ENCODE data around the gene NMT1.

NMT1 gene

DNA sequence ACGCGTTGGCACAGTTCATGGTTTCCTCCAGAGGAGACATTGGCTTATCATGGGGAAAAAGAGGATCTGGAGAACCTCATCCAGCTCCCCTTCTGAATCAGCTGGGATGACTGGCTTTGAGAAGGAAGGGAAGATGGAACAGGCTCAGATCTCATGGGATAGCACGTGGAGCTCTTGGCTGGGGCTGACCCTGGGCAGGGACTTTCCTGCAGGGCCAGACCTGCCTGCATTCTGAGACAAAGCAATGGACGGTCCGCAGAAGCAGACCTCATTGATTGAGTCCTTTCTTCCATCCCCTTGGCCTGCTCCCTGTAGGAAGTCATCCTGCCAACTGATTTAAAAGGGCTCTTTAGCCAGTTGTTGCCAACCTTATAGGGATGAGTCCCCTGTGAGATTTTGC is 45.0 kb downstream of the NMT1 start:
- H2AFZ ChIP-seq (ENCODE audit: low read length), result no peak overlapping the region
- H3K9ac ChIP-seq (ENCODE audit: low read length), result no peak overlapping the region
- no peak overlapping the region for H3K27ac ChIP-seq (ENCODE audit: low read length)
- no peak overlapping the region for H3K4me3 ChIP-seq (ENCODE audit: low read length)
- H3K36me3 ChIP-seq (replicated peaks; ENCODE audit: insufficient read depth, low read length), result peaks cover 8% of the 10 kb centered on the region; the same call in 1 of the 2 replicates
- no peak for TF ChIP-seq EZH2phosphoT487 (IDR thresholded peaks at IDR 0.05; ENCODE audit: low read length)
- H3K27me3 ChIP-seq (replicated peaks; ENCODE audit: insufficient read depth, low read length), result no peaks in the 10 kb centered on the region
- DNase-seq, result no peak
- H4K20me1 ChIP-seq (ENCODE audit: insufficient read depth, low read length), result no peaks in the 10 kb centered on the region
- no peak overlapping the region for H3K4me2 ChIP-seq (ENCODE audit: low read depth, low read length)
- no peaks in the 10 kb centered on the region for H3K79me2 ChIP-seq (ENCODE audit: low read length)
- H3K4me1 ChIP-seq (ENCODE audit: low read length), result no peaks in the 10 kb centered on the region
- no peaks in the 10 kb centered on the region for H3K9me2 ChIP-seq (replicated peaks; ENCODE audit: insufficient read depth, low read length)
- no peaks in the 10 kb centered on the region for H3K9me3 ChIP-seq (replicated peaks; ENCODE audit: insufficient read depth, low read length)
- H3F3A ChIP-seq (ENCODE audit: insufficient read depth, low read length), result no peaks in the 10 kb centered on the region

- Histone ChIP-seq H4K20me1 (ENCODE audit: insufficient read depth, low read length) (no peaks in the 10 kb centered on the region), H3K9ac (ENCODE audit: low read length) (no peak overlapping the region), H3K9me2 (replicated peaks; ENCODE audit: insufficient read depth, low read length) (no peaks in the 10 kb centered on the region), H3K9me3 (replicated peaks; ENCODE audit: insufficient read depth, low read length) (no peaks in the 10 kb centered on the region), H3K79me2 (ENCODE audit: low read length) (no peaks in the 10 kb centered on the region), H3K4me1 (ENCODE audit: low read length) (no peaks in the 10 kb centered on the region), H3F3A (ENCODE audit: insufficient read depth, low read length) (no peaks in the 10 kb centered on the region), H2AFZ (ENCODE audit: low read length) (no peak overlapping the region), H3K4me2 (ENCODE audit: low read depth, low read length) (no peak overlapping the region), H3K27ac (ENCODE audit: low read length) (no peak overlapping the region), H3K36me3 (replicated peaks; ENCODE audit: insufficient read depth, low read length) (peaks cover 8% of the 10 kb centered on the region; the same call in 1 of the 2 replicates), H3K4me3 (ENCODE audit: low read length) (no peak overlapping the region), H3K27me3 (replicated peaks; ENCODE audit: insufficient read depth, low read length) (no peaks in the 10 kb centered on the region)
- no peak for TF ChIP-seq EZH2phosphoT487 (IDR thresholded peaks at IDR 0.05; ENCODE audit: low read length)
- TF ChIP-seq, protein P1, sequence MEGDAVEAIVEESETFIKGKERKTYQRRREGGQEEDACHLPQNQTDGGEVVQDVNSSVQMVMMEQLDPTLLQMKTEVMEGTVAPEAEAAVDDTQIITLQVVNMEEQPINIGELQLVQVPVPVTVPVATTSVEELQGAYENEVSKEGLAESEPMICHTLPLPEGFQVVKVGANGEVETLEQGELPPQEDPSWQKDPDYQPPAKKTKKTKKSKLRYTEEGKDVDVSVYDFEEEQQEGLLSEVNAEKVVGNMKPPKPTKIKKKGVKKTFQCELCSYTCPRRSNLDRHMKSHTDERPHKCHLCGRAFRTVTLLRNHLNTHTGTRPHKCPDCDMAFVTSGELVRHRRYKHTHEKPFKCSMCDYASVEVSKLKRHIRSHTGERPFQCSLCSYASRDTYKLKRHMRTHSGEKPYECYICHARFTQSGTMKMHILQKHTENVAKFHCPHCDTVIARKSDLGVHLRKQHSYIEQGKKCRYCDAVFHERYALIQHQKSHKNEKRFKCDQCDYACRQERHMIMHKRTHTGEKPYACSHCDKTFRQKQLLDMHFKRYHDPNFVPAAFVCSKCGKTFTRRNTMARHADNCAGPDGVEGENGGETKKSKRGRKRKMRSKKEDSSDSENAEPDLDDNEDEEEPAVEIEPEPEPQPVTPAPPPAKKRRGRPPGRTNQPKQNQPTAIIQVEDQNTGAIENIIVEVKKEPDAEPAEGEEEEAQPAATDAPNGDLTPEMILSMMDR (IDR thresholded peaks at IDR 0.05; ENCODE audit: low read length), result no peak
- no peak for TF ChIP-seq EZH2 (optimal IDR thresholded peaks at IDR 0.05; ENCODE audit: low read depth, low read length)
- no peak for DNase-seq
These were observed 45.5 kb downstream of the NMT1 start for GRCh38 chr17:45106582-45106981.

DNA sequence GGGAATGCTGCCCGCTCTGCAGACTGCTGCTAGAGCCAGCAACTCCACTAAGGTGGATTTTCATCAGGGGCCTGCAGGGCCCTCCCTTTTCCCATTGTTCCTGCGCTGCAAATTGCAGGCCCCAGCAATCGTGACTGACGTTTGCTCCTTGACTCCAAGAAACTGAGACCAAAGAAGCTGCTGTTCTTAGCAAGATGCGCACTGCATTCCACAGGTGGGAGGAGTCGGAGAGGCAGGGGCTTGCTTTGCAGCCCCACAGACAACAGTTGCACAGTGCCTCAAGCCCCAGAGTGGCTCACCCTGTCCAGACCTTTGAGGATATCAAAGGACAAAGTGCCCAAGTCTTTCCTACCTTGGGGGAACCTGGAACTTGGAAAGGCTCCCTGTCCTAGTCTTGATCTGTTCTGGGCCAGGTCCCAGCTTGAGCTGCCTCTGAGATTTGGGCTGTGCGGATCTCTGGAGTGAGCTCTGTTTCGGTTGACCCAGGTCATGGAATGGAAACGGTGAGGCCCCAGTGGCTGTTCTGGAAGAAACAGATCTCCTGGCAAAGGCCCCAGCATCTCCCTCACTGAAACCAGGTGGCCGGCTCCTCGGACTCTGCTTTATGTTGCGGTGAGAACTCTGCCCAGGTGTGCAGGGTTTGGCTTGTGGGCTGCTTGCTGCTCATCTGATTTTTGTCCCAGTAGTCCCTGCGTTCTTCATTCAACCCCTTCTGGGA is 46.3 kb downstream of the NMT1 start:
- Histone ChIP-seq H3K9ac (ENCODE audit: low read length) (no peak overlapping the region), H3K27ac (ENCODE audit: low read length) (no peak overlapping the region), H3K4me2 (ENCODE audit: low read depth, low read length) (no peak overlapping the region), H3K4me1 (ENCODE audit: low read length) (no peaks in the 10 kb centered on the region), H3K9me3 (replicated peaks; ENCODE audit: insufficient read depth, low read length) (no peaks in the 10 kb centered on the region), H3K27me3 (replicated peaks; ENCODE audit: insufficient read depth, low read length) (no peaks in the 10 kb centered on the region), H3K79me2 (ENCODE audit: low read length) (no peaks in the 10 kb centered on the region), H4K20me1 (ENCODE audit: insufficient read depth, low read length) (no peaks in the 10 kb centered on the region), H3K4me3 (ENCODE audit: low read length) (no peak overlapping the region), H3K36me3 (replicated peaks; ENCODE audit: insufficient read depth, low read length) (peaks cover 8% of the 10 kb centered on the region; the same call in 1 of the 2 replicates), H3F3A (ENCODE audit: insufficient read depth, low read length) (no peaks in the 10 kb centered on the region), H3K9me2 (replicated peaks; ENCODE audit: insufficient read depth, low read length) (no peaks in the 10 kb centered on the region), H2AFZ (ENCODE audit: low read length) (no peak overlapping the region)
- no peak for TF ChIP-seq EZH2phosphoT487 (IDR thresholded peaks at IDR 0.05; ENCODE audit: low read length)
- no peak for TF ChIP-seq EZH2 (optimal IDR thresholded peaks at IDR 0.05; ENCODE audit: low read depth, low read length)
- TF ChIP-seq, protein P1 (IDR thresholded peaks at IDR 0.05; ENCODE audit: low read length), result no peak
- no peak for DNase-seq

DNA sequence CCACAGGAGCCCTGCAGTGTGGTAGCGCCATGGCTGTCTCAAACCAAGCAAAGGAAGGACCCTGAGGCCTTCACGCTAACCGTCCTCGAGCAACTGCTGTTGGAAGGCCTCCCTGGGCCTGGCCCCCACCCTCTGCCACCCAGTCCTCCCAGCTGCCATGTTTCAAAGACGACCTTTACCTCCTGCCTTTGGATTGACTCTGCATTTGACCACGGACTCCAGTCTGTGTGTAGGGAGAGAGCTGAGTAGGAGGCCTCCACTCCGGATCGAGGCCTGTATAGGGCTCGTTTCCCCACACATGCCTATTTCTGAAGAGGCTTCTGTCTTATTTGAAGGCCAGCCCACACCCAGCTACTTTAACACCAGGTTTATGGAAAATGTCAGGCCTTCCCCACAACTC is 46.9 kb downstream of the NMT1 start:
- Histone ChIP-seq H3K27me3 (replicated peaks; ENCODE audit: insufficient read depth, low read length) (no peaks in the 10 kb centered on the region), H3K27ac (ENCODE audit: low read length) (no peak overlapping the region), H3K9ac (ENCODE audit: low read length) (no peak overlapping the region), H3K36me3 (replicated peaks; ENCODE audit: insufficient read depth, low read length) (peaks cover 8% of the 10 kb centered on the region; the same call in 1 of the 2 replicates), H3K9me3 (replicated peaks; ENCODE audit: insufficient read depth, low read length) (no peaks in the 10 kb centered on the region), H2AFZ (ENCODE audit: low read length) (no peak overlapping the region), H4K20me1 (ENCODE audit: insufficient read depth, low read length) (no peaks in the 10 kb centered on the region), H3K4me3 (ENCODE audit: low read length) (no peak overlapping the region), H3K4me1 (ENCODE audit: low read length) (no peaks in the 10 kb centered on the region), H3K4me2 (ENCODE audit: low read depth, low read length) (no peak overlapping the region), H3K79me2 (ENCODE audit: low read length) (no peaks in the 10 kb centered on the region), H3K9me2 (replicated peaks; ENCODE audit: insufficient read depth, low read length) (no peaks in the 10 kb centered on the region), H3F3A (ENCODE audit: insufficient read depth, low read length) (no peaks in the 10 kb centered on the region)
- no peak for DNase-seq
- TF ChIP-seq, protein P1 (IDR thresholded peaks at IDR 0.05; ENCODE audit: low read length), result no peak
- TF ChIP-seq EZH2phosphoT487 (IDR thresholded peaks at IDR 0.05; ENCODE audit: low read length) (no peak), EZH2 (optimal IDR thresholded peaks at IDR 0.05; ENCODE audit: low read depth, low read length) (no peak)

All from MM.1S (cell line).